ELF-1 (cell line): ENCODE results near the gene POLH.
"Not testable (repeated sequence)": the region's sequence is repeated elsewhere in the genome, so short reads cannot be mapped to it uniquely, and the experiment has no call there.

Experiments used
- DNase-seq: peaks from one replicate; pipeline ENCODE4 v3.0.0-alpha.2; 2016; ENCODE audit warnings: low read depth, low spot score

The POLH gene

DNA sequence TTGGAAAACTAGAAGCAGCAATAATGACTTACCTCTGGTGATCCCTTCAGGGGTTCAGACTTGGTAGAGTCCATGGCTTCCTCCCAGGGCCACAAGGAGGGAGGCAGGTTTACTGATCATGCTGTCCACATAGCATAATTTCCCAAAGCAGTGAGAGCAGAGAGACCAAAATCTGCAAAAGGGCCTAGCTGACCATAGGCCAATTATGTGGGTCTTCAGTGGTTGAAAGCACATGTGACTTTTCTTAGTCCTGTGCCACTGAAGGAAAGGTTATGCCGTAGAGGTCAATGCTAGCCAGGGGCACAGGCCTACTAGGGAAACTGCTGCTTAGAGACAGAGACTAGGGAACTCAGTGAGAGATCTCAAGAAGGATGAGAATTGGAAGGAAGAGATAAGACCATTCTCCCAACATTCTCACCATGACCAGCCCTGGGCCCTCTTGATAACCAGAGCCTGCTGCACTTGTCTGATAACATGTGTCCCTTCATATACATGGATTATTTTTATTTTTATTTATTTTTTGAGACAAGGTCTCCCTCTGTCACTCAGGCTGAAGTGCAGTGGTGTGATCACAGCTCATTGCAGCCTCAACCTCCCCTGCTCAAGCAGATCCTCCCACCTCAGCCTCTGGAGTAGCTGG, 55.1 kb downstream of the POLH start:
- DNase-seq = no peak

DNA sequence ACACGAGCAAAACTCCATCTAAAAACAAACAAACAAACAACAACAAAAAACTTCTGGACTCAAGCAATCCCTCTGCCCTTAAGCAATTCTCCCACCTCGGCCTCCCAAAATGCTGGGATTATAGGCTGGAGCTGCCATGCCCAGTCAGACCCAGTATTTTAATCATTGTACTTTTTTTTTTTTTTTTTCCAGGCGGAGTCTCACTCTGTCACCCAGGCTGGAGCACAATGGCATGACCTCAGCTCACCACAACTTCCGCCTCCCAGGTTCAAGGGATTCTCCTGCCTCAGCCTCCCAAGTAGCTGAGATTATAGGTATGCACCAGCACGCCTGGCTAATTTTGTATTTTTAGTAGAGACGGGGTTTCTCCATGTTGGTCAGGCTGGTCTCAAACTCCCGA, 57.0 kb downstream of the POLH start:
- DNase-seq = not testable (repeated sequence)

DNA sequence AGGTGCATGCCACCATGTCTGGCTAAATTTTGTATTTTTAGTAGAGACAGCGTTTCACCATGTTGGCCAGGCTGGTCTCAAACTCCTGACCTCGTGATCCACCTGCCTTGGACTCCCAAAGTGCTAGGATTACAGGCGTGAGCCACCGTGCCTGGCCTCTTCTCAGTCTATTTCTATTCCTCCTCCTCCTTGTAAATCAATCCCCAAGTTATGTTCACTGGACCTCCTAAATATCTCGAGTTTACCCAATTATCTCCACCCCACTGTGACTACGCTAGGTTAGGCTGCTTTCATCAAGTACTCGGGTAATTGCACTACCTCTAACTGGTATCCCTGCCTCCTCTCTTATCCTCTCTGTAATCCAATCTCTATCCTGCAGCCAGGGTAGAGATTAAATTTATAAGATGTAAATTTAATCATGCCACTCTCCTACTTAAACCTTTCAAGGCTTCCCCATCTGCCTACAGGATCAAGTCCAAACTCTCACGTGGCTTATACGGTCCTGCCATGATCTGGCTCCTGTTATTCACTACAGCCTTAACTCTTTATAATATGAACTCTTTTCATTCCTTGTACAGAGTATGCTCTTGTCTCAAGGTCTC, 58.8 kb downstream of the POLH start:
- no peak for DNase-seq

DNA sequence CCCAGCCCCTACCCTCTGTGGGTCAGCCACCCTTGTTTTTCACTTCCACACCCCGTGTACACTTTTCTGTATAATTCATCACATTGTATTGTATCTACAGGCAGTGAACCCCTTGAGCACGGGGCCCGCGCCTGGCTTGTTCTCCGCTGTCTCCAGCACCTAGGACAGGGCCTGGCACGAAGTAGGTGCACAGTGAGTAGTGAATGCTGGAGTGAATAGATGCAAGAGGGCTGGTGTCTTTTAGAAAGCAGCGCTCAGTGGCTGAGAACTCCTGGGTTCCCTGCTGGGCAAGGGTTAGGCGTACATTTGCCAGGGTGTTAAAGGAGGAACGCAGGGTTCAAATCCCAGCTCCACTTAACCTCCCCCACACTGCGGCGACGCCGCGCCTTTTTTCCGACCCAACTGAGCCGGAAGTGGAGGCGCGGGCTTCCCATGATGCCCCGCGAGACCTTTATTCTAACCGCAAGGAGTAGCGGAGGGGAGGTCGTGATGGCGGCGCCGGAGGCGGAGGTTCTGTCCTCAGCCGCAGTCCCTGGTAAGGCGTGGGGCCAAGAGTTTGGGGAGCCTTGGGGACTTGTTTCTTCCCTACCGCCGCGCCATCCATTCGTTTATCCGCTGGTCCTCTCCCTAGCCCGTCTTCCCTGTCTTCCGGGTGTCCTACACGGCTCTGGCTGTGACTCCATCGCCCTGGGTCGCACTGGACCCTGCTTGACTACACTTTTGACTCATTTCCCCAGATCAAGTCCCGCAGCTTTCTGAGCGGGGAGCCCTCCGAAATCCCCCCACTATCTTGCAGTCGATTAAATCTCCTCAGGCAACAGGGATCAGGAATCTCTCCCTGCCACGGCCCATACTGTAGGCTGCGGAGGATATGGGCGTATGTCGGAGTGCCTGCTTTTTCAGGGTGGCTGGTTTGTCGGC, 59.7 kb downstream of the POLH start, which contains the start of gene MAD2L1BP:
MAD2L1BP (plus strand) TSS at position 454 of the 921 bp plus-strand sequence; CDS start at position 490, 36 bp downstream.
- peak; percentile 88 for DNase-seq

DNA sequence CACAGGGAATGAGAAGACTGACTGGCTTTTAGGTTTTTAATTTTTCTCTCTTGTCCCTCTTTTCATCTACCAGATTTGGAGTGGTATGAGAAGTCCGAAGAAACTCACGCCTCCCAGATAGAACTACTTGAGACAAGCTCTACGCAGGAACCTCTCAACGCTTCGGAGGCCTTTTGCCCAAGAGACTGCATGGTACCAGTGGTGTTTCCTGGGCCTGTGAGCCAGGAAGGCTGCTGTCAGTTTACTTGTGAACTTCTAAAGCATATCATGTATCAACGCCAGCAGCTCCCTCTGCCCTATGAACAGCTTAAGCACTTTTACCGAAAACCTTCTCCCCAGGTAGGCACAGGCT, 60.3 kb downstream of the POLH start:
- no peak for DNase-seq

DNA sequence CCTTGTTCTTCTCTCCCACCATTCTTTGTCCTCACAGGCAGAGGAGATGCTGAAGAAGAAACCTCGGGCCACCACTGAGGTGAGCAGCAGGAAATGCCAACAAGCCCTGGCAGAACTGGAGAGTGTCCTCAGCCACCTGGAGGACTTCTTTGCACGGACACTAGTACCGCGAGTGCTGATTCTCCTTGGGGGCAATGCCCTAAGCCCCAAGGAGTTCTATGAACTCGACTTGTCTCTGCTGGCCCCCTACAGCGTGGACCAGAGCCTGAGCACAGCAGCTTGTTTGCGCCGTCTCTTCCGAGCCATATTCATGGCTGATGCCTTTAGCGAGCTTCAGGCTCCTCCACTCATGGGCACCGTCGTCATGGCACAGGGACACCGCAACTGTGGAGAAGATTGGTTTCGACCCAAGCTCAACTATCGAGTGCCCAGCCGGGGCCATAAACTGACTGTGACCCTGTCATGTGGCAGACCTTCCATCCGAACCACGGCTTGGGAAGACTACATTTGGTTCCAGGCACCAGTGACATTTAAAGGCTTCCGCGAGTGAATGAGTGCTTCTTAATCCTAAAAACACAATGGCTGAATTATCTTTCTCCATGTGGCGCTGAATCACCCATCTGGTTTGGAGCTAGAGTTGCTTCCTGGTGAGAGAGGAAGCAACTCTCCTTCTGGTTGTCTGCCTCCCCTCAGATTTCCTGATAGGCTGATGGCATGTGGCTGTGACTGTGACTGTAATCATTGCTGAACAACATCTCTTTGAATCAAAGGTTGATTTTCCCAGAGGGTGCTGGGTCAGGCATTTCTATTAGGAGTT, 64.2 kb downstream of the POLH start:
- no peak for DNase-seq

DNA sequence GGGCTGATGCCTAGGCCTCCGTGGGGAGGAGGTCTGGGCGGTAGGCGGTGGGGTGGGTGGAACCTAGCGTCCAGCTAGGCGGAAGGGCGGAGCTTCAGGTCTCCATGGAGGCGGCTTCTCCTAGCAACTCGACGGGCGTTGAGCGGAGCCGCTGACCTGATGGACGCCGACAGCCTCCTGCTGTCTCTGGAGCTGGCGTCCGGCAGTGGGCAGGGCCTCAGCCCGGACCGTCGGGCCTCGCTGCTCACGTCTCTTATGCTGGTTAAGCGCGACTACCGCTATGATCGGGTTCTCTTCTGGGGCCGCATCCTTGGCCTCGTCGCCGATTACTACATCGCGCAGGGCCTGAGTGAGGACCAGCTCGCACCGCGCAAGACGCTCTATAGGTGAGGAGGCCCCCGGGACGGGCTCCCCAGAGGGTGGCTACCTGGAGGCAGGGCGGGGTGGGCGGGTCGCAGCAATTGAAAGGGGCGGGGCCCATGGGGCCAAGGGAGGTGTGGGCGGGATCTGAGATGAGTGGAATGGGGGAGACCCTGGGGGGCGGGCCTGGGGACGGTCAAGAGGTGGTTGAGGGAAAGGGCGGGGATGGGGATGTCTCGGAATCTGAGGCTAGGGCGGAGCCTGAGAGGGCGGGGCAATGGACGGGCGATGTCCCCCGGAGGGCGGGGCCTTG, 69.1 kb downstream of the POLH start, which contains the start of gene RSPH9:
RSPH9 (plus strand) TSS at position 97 of the 673 bp plus-strand sequence; CDS start at position 160, 63 bp downstream.
- DNase-seq = peak; percentile 91

DNA sequence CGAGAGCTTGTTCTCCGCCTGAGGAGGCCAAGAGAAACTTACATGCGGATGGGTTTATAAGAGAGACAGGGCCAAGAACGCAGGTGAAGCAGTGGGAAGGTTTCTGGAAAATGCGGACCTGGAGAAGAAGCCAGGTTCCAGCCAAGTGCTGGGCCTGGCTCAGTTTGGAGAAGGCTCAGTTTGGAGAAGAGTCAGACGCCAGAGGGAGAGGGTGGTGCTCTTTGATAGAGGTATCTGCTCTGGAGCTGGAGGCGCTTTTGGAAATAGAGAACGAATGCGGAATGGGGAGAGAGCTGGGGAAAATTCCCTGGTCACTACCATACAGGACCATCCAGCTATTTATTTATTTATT, 69.6 kb downstream of the POLH start:
- no peak for DNase-seq

DNA sequence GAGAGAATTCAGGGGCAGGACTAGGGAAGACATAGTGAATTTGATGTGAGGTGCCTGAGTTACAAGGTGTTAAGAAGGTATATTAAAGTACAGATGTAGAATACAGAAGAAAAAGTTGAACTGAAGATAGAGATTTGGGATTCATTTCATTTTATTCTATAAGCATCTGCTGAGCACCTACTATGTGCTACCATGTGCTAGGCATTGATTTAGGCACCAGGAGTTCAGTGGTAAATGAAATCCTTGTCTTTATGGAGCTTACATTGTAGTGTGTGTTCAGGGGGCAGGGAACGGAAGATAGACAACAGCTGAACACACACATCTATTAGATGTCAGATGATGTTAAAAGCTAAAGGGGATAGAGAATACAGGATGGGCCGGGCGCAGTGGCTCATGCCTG, 71.6 kb downstream of the POLH start:
- no peak for DNase-seq

DNA sequence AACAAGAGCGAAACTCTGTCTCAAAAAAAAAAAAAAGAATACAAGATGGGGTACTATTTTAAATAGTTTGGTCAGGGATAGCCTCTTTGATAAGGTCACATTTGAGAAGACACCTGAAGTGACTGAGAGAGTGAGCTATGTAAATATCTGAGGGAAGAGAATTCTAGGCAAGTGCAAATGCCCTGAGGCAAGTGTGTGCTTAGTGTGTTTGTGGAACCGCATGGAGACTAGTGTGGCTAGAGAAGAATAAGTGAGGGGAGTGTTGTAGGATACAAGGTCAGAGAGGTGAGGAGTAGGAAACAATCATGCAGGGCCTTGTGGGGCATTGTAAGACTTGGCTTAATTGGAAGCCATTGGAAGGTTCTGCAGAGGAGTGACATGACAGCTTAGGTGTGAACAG, 72.3 kb downstream of the POLH start:
- no peak for DNase-seq

DNA sequence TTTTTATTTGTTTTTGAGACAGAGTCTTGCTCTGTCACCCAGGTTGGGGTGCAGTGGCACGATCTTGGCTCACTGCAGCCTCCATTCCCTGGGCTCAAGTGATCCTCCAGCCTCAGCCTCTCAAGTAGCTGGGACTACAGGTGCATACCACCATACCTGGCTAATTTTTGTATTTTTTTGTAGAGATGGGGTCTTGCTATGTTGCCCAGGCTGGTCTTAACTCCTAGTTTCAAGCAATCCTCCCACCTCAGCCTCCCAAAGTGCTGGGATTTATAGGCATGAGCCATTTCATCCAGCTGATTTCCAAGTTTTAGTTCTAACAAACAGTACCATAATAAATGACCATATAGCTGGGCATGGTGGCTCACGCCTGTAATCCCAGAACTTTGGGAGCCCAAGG, 76.8 kb downstream of the POLH start:
- DNase-seq = not testable (repeated sequence)

DNA sequence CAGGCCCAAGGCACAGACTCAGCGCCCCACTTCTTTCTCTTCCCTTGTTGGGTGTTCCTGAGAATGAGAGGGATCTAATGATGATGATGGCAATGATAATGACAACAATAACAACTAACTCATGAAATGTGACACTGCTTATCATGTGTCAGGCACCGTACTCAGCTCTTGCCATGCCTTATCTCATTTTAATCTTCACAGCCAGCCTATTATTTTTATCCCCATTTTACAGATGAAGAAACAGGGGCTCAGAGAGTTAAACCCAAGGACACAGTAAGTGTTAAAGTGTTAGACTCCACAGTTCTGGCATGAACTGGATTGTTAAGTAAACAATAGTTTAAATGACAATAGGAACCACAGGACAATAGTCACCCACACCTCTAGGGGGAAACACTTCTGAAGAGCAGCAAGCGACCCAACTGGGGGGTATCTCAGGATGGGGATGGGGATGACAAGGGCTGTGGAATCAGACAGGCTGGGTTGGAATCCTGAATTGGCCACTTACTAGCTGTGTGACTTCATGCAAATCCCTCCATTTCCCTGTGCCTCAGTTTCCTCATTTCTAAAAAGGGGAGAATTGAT, 81.3 kb downstream of the POLH start:
- DNase-seq = no peak

DNA sequence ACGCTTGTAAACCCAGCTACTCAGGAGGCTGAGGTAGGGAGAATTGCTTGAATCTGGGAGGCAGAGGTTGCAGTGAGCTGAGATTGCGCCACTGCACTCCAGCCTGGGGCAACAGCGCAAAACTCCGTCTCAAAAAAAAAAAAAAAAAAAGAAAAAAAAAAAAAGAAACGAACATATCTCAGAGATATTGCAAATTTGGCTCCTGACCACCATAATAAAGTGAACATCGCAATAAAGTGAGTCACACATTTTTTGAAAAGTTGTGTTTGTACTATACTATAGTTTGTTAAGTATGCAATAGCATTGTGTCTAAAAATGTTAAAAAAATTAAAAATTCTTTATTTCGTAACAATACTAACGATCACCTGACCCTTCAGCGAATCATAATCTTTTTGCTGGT, 82.2 kb downstream of the POLH start:
- DNase-seq = no peak

DNA sequence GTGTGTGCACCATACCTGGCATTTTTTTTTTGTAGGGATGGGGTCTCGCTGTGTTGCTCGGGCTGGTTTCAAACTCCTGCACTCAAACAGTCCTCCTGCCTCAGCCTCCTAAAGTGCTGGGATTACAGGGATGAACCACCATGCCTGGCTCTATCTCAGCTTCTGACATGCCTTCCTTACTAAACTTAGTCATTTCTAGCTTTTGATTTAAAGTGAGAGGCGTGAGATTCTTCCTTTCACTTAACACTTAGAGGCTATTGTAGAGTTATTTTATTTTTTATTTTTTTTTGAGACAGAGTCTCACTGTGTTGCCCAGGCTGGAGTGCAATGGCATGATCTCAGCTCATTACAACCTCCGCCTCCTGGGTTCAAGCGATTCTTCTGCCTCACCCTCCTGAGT, 87.0 kb downstream of the POLH start:
- not testable (repeated sequence) for DNase-seq
